PC-3 (cell line): ENCODE data around the gene LENG9. TPM values are rescaled to one million over a fixed set of nuclear protein-coding genes. Genes with fewer than 3 reads are reported as not detected.

Experiments
- total RNA-seq: library from RNA; depleted of rRNA; stranded (reverse); fragments of >200 nt; gene quantifications from 2 replicates; pipeline ENCODE4 v1.2.3, GENCODE V29; 2014; rRNA removed

LENG9 gene
- total RNA-seq, 1 experiment from 2014 or later, result 7.1 TPM

Other genes starting within 250 kb of the LENG9 start
- gene LILRB3, start 240.8 kb downstream of the LENG9 start, total RNA-seq, result not detected in 2 replicates
- gene LILRA6, start 221.0 kb downstream of the LENG9 start, total RNA-seq, result not detected in 2 replicates
- not detected in 2 replicates for gene LILRB5, start 206.5 kb downstream of the LENG9 start, total RNA-seq
- not detected in 2 replicates for gene LILRB2, start 182.7 kb downstream of the LENG9 start, total RNA-seq
- not detected in 2 replicates for gene LILRA5, start 150.6 kb downstream of the LENG9 start, total RNA-seq
- not detected in 2 replicates for gene LILRA4, start 124.6 kb downstream of the LENG9 start, total RNA-seq
- gene LAIR1, start 98.8 kb downstream of the LENG9 start, total RNA-seq, result not detected in 2 replicates
- gene TTYH1, start 48.3 kb downstream of the LENG9 start, total RNA-seq, result 1.1 and 3.7 TPM in 2 replicates
- gene LENG8, start 14.6 kb downstream of the LENG9 start, total RNA-seq, result 55.5 and 65.8 TPM in 2 replicates
- 0.73 and 1.4 TPM in 2 replicates for gene CDC42EP5, start 9.5 kb upstream of the LENG9 start, total RNA-seq
- gene LAIR2, start 39.1 kb upstream of the LENG9 start, total RNA-seq, result not detected in 2 replicates
- gene LILRA2, start 110.0 kb upstream of the LENG9 start, total RNA-seq, result not detected in 2 replicates
- not detected in 2 replicates for gene LILRA1, start 129.9 kb upstream of the LENG9 start, total RNA-seq
- not detected in 2 replicates for gene LILRB1, start 166.7 kb upstream of the LENG9 start, total RNA-seq
- gene LILRB4, start 199.2 kb upstream of the LENG9 start, total RNA-seq, result not detected in 2 replicates